GM12801 (cell line): Measurements from ENCODE around the gene SUN3.

Source experiments
- TF ChIP-seq, protein P1 (sequence below): IDR thresholded peaks from one replicate; pipeline ENCODE4 v1.5.1; 2011; ENCODE audit warnings: control low read depth; ENCODE audit not compliant: insufficient read length; ENCODE audit errors: extremely low read depth

SUN3 gene

DNA sequence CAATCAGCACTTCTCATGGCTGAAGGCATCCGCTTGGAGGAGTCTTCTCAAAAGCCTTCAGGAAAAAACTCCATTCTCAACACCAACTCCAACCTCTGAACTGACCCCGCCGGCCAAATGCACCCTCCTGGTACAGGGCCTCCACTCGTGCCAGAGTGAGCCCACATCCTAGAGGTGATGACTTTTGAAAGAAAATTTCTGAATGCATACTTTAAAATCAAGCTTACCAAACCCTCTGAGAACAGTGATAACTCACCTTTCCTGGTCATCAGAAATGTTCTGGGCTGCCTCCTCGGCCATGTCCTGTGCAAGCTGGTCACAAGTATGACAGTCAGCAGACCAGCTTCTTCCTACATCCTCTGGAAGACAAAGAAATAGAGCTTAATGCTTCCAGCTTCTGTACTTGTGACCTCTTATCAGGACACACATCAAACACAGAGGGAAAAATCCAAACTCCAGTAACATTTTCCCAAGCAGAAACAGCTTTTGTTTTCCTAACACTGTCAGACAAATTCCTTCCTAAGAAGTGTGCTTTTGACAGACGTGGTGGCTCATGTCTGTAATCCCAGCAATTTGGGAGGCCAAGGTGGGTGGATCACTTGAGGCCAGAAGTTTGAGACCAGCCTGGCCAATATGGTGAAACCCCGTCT, 80.6 kb downstream of the SUN3 start, which contains the start of gene PKD1L1:
PKD1L1 (minus strand) TSS at position 326 of the 650 bp plus-strand sequence; CDS start at position 300, 26 bp downstream.
- TF ChIP-seq, protein P1, sequence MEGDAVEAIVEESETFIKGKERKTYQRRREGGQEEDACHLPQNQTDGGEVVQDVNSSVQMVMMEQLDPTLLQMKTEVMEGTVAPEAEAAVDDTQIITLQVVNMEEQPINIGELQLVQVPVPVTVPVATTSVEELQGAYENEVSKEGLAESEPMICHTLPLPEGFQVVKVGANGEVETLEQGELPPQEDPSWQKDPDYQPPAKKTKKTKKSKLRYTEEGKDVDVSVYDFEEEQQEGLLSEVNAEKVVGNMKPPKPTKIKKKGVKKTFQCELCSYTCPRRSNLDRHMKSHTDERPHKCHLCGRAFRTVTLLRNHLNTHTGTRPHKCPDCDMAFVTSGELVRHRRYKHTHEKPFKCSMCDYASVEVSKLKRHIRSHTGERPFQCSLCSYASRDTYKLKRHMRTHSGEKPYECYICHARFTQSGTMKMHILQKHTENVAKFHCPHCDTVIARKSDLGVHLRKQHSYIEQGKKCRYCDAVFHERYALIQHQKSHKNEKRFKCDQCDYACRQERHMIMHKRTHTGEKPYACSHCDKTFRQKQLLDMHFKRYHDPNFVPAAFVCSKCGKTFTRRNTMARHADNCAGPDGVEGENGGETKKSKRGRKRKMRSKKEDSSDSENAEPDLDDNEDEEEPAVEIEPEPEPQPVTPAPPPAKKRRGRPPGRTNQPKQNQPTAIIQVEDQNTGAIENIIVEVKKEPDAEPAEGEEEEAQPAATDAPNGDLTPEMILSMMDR: no peak

DNA sequence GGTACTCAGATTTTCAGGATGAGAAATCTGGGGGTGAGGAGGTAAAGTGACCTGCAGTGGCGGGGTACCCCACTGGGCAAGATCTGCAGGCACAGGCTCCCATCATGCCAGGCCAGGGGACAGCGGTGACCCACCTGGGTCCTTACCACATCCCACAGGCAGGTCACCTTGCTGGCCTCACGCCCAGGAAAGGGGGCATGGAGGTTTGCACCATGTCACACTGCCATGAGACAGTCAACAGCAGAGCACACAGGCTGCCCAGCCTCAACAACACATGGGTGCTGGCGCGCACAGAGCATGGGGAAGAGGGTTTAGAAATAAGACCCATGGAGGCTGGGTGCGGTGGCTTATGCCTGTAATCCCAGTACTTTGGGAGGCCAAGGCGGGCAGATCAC, 81.6 kb downstream of the SUN3 start:
- TF ChIP-seq, protein P1: no peak

DNA sequence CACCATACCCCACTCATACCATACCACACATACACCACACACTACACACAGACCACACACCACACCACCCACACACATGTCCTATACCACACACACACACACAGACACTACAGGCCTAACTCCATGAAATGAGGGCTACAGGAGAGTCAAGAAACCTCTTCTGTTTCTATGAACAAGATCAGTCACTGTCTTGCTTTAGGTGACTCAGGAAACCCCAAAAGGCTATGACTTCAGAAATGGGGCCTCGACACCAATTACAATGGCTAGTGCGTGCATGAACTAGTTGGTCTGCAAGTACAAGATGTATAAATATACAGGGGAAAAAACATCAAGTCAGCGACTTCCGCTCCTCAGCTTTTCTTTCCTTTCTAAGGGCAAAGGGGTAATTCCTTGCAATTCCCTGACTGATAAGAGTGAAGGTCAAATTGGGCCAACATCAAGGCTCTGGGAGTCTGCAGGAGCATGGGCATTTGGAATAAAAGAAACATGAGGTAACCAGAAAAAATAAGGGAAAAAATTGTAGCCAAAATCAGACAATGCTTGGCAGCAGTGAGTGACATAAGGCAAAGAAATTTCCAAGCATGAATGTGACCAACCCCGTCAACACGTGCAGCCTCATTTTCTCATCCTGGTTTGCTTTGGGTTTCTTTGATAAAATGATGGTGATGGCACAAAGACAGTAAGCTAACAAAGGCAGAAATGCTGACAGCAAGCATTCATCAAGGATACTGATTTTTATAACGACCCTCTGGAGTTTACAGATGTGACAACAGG, 82.1 kb downstream of the SUN3 start:
- TF ChIP-seq, protein P1: no peak

DNA sequence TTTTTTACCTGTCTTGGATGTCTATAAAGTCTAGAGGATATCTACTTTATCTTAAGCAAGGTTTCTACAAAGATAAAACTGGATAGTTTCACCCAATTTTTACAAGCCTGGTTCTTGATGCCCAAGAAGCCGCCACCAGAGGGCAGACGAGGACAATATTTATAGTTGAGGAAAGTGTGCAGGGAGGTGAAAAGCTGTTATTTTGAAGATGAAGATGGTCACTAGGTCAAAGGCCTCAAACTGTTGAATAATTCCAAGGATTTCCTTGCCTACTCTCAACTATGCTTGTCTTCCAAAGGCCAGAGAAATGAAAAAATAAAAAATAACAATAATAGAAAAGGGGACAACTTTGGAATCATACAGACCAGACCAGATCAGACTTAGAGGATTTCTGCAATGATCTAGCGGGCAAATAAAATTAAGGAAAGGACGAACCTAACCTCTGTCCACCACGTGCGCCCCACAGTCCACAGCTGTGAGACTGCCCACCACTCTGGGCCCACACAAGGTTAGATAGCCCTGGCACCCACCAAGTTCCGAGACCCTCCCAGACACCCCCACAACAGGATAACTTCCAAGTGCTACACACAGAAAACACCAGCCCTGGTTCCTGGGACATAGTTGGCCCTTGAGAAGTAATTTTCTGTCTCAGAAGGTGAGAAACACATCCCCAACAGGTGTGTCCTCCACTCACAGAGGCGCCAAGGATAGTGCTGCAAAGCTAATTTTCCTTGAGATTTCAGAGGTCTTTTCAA, 83.5 kb downstream of the SUN3 start:
- TF ChIP-seq, protein P1: no peak

DNA sequence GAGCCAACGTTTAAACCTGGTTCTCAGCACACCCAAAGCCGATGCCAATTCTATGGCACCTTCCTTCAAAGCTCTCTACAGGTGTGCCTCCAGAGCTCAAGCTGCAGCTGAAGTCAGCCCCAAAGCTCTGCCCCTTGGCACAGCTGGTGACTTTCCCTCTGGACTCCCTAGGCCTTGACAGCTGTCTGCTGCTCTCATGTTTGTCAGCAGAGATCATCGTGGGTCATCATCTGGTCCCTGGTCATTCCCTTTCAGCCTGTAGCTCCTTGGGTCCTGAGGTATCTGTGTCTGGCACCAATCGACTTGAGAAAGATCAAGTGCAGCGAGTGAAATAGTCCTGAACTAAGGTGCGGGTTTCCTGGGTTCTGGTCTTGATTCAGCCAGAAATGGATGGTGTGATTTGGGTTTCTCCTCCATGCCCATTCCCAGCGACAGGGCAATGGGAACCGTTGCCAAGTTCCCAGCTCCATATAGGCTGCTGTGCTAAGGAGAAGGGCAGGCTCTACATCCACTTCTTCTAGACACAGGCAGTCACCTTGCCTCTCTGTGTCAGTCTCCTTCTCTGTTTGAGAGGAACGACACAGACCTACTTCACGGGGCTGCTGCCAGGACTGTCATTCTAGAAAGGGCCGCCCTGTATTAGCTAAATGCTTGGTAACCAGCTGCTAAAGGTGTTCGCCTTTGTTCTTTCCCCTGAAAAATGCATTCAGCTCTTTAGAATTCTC, 84.2 kb downstream of the SUN3 start:
- TF ChIP-seq, protein P1: no peak

DNA sequence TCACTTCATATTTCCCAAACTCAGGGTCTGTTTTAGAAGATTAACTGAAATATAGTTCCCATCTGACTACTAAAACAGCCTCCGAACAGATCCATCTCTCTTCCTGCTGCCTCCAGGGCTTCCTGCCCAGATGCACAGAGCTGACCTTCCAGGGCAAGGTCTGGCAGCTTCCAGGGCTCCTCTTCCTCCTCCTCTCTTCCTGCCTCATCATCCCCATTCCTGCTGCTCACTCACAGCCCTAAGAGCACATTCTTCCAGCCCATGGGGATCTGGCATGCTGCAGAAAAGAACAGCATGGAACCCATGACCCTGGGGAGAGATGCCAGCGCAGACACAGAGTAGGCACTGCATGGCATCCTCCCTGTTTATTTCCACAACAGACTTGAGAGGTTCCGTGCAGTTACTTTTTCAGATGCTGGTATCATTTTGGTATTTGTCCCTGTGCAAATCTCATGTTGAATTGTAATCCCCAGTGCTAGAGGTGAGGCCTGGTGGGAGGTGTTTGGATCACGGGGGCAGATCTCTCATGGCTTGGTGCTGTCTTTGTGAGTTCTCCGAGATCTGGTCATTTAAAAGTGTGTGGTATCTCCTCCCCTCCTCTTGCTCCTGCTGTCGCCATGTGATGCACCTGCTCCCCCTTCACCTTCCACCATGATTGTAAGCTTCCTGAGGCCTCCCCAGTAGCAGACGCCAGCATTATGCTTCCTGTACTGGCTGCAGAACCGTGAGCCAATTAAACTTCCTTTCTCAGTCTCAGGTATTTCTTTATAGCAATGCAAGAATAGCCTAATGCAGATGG, 85.0 kb downstream of the SUN3 start:
- TF ChIP-seq, protein P1: no peak
